IPS-NIHi7 (cell line): ENCODE results near the gene LRRC3.

Experiments used
- DNase-seq: peaks from one replicate; pipeline ENCODE4 v3.0.0; 2012; ENCODE audit warnings: mixed read lengths; ENCODE audit errors: extremely low spot score

LRRC3 gene

GRCh38 chr21:44456915-44457736, 1.8 kb downstream of the LRRC3 start:
- no peak for DNase-seq

GRCh38 chr21:44458971-44459711, 3.8 kb downstream of the LRRC3 start:
- DNase-seq = no peak

GRCh38 chr21:44459712-44460440, 4.6 kb downstream of the LRRC3 start:
- no peak for DNase-seq

- no peak for DNase-seq
Measured at GRCh38 chr21:44460441-44460755, 5.1 kb downstream of the LRRC3 start.

- DNase-seq = no peak
Measured at GRCh38 chr21:44461005-44461404, 5.7 kb downstream of the LRRC3 start.

- DNase-seq = no peak
Measured at GRCh38 chr21:44461464-44462001, 6.2 kb downstream of the LRRC3 start.

GRCh38 chr21:44462086-44462833, 7.0 kb downstream of the LRRC3 start:
- DNase-seq = no peak

- no peak for DNase-seq
Measured at GRCh38 chr21:44462834-44463200, 7.5 kb downstream of the LRRC3 start.

GRCh38 chr21:44463724-44464123, 8.4 kb downstream of the LRRC3 start:
- DNase-seq = no peak

GRCh38 chr21:44464351-44464750, 9.0 kb downstream of the LRRC3 start:
- no peak for DNase-seq

GRCh38 chr21:44466351-44466954, 11.1 kb downstream of the LRRC3 start:
- DNase-seq = no peak

GRCh38 chr21:44466996-44467858, 11.9 kb downstream of the LRRC3 start:
- DNase-seq = no peak

- DNase-seq = no peak
Measured at GRCh38 chr21:44467859-44468195, 12.5 kb downstream of the LRRC3 start.

GRCh38 chr21:44471341-44471740, 16.0 kb downstream of the LRRC3 start:
- no peak for DNase-seq

- no peak for DNase-seq
Measured at GRCh38 chr21:44471996-44472395, 16.7 kb downstream of the LRRC3 start.

- DNase-seq = no peak
Measured at GRCh38 chr21:44473915-44474555, 18.7 kb downstream of the LRRC3 start.

GRCh38 chr21:44475266-44475845, 20.0 kb downstream of the LRRC3 start:
- no peak for DNase-seq

- DNase-seq = no peak
Measured at GRCh38 chr21:44477131-44477530, 21.8 kb downstream of the LRRC3 start.

- DNase-seq = no peak
Measured at GRCh38 chr21:44477712-44478111, 22.4 kb downstream of the LRRC3 start.
